SK-N-MC (cell line): ENCODE measurements around the gene PTDSS2.
A peak's percentile ranks its signal among the peaks of the same experiment; 100 is the strongest.
"Not testable (repeated sequence)": the region's sequence is repeated elsewhere in the genome, so short reads cannot be mapped to it uniquely, and the experiment has no call there.

Source experiments
- DNase-seq: peaks from one replicate; pipeline ENCODE4 v3.0.0-alpha.2; 2011; ENCODE audit warnings: low read depth, low spot score
- H3K27ac ChIP-seq: fragments of 200-600 bp; sonication (generic); 2 replicates; pipeline ENCODE4 v1.5.1; 2016; ENCODE audit warnings: mixed run types
- H3K36me3 ChIP-seq: fragments of 200-600 bp; sonication (generic); 2 replicates; pipeline ENCODE4 v1.6.1; 2017; ENCODE audit warnings: antibody characterized with exemption, low read length, mixed read lengths; ENCODE audit not compliant: insufficient read depth
- H3K4me3 ChIP-seq: fragments of 200-600 bp; sonication (generic); 2 replicates; pipeline ENCODE4 v1.5.1; 2016
- H3K9ac ChIP-seq: fragments of 200-600 bp; sonication (generic); 2 replicates; pipeline ENCODE4 v1.8.0; 2017; ENCODE audit warnings: mixed run types, mixed read lengths; ENCODE audit not compliant: insufficient read length
- H3K9me3 ChIP-seq: fragments of 200-600 bp; sonication (generic); 2 replicates; pipeline ENCODE4 v1.6.1; 2017; ENCODE audit warnings: low read depth, mild to moderate bottlenecking, antibody characterized with exemption, low read length, moderate library complexity, mixed read lengths
- EZH2 ChIP-seq: fragments of 200-600 bp; sonication (generic); IDR thresholded peaks from one replicate; pipeline ENCODE4 v1.6.1; 2017; ENCODE audit warnings: antibody characterized with exemption
- FOXP2 ChIP-seq: optimal IDR thresholded peaks from 2 replicates; pipeline ENCODE3; 2011; ENCODE audit warnings: mild to moderate bottlenecking, moderate library complexity; ENCODE audit not compliant: insufficient read depth; ENCODE audit errors: extremely low read length, control extremely low read depth
- POLR2AphosphoS5 ChIP-seq: IDR thresholded peaks from 2 replicates; pipeline ENCODE4 v1.6.1; 2012; ENCODE audit warnings: mild to moderate bottlenecking, low read depth, low read length, borderline replicate concordance

Gene PTDSS2

GRCh38 chr11:406796-407650 lies 43.1 kb upstream of the PTDSS2 start:
- peak; percentile 24 for DNase-seq
- no peaks in the 10 kb centered on the region for H3K36me3 ChIP-seq
- TF ChIP-seq EZH2 (no peak), FOXP2 (no peak), POLR2AphosphoS5 (no peak)
- H3K9ac ChIP-seq: no peak overlapping the region
- no peak overlapping the region for H3K27ac ChIP-seq
- peak overlapping the region; percentile 80 for H3K4me3 ChIP-seq
- no peaks in the 10 kb centered on the region for H3K9me3 ChIP-seq

- no peak overlapping the region for H3K27ac ChIP-seq
- no peak overlapping the region for H3K9ac ChIP-seq
- H3K36me3 ChIP-seq: no peaks in the 10 kb centered on the region
- DNase-seq: no peak
- peak overlapping the region; percentile 40; the same call in 1 of the 2 replicates for H3K4me3 ChIP-seq
- H3K9me3 ChIP-seq: no peaks in the 10 kb centered on the region
- TF ChIP-seq FOXP2 (no peak), EZH2 (no peak), POLR2AphosphoS5 (no peak)
Measured at GRCh38 chr11:407651-408123, 42.4 kb upstream of the PTDSS2 start.

DNA sequence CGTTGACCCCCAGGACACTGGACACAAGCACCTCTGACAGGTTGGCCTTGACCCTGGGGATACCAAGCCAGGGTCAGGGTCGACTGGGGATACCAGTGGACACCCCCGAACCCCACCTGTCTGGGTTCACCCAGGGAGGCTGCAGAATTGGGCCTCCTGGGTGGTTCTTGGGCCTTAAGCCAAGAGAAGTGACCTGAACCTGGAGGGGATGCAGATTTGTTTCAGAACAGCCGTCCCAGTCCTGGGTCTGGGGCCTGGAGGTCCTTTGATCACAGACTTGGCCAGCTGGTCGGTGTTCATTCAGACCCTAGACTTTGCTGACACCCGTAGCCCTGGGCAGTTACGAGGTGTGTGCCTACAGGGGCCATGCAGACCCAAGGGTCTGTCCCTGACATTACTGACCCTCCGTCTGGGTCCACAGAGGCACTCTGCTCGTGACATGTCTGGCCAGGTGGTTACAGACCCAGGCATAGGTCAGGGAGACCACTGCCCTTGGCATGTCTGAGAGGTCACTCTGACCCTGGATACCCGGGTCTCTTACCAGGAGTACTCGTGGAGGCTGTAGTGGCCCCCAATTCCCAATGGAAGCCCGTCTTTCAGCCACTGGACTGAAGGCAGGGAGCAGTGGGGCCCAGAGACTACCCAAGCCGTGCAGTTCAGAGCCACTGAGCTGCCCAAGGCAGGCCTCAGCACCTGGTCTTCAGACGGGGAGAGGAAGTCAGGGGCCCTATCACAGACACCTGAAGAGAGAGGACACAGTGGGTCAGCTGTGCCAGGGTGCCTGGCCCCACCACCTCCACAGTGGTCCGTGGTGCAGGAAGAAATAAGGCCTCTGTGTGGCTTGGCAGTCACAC lies 41.7 kb upstream of the PTDSS2 start:
- Histone ChIP-seq H3K4me3 (no peak overlapping the region), H3K27ac (no peak overlapping the region), H3K9me3 (no peaks in the 10 kb centered on the region), H3K36me3 (no peaks in the 10 kb centered on the region), H3K9ac (no peak overlapping the region)
- no peak for DNase-seq
- TF ChIP-seq FOXP2: no peak

- no peak overlapping the region for H3K27ac ChIP-seq
- DNase-seq: no peak
- H3K9me3 ChIP-seq: no peaks in the 10 kb centered on the region
- no peak overlapping the region for H3K9ac ChIP-seq
- TF ChIP-seq FOXP2 (no peak), POLR2AphosphoS5 (no peak), EZH2 (no peak)
- no peaks in the 10 kb centered on the region for H3K36me3 ChIP-seq
- no peak overlapping the region for H3K4me3 ChIP-seq
Measured at GRCh38 chr11:409008-409599, 41.0 kb upstream of the PTDSS2 start.

DNA sequence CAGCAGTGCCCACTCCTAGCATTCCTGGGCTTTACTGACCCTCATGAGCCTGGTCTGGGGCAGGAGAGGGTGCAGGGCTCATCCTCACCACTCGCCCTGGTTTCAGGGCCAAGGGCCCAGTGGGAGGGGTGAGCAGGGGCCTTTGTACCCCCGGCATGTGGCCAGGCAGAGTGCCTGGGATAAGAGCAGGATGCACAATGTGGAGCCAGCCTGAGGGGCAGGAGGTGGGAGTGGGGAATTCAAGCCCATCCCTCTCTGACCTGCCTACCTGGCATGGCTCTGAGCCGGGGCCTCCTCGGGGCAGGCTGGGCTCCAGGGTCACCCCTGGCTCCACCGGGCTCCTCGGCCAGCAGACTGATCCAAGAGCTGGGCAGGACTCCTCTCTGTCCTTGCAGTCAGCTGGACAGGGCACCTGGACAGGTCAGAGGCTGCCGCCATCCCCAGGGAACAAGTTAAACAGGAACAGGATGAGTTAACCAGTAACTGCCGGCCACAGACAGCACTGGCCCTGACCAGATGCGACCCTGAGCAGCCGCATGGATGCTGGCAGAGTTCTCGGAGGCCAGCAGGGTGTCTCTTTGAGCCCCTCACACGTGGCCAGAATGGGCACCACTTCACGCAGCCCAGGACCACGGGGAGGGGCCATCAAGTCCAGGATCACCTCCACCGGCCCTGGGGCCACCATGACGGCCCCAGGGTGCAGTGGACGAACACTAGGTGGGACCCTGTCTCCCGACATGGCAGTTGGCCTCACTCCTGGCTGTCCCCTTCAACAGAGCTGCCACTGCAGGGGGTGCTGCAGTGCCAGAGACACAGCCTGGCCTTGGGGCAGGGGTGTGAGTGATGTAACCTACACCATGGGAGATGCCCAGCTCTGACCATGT lies 40.2 kb upstream of the PTDSS2 start:
- no peaks in the 10 kb centered on the region for H3K9me3 ChIP-seq
- no peaks in the 10 kb centered on the region for H3K36me3 ChIP-seq
- H3K27ac ChIP-seq: no peak overlapping the region
- no peak for DNase-seq
- H3K9ac ChIP-seq: no peak overlapping the region
- TF ChIP-seq EZH2: no peak
- TF ChIP-seq FOXP2: no peak
- TF ChIP-seq POLR2AphosphoS5: no peak
- H3K4me3 ChIP-seq: no peak overlapping the region

GRCh38 chr11:410711-411110 lies 39.4 kb upstream of the PTDSS2 start:
- H3K27ac ChIP-seq, H3K9me3 ChIP-seq, H3K36me3 ChIP-seq, H3K9ac ChIP-seq, DNase-seq, H3K4me3 ChIP-seq: not testable (repeated sequence)

DNA sequence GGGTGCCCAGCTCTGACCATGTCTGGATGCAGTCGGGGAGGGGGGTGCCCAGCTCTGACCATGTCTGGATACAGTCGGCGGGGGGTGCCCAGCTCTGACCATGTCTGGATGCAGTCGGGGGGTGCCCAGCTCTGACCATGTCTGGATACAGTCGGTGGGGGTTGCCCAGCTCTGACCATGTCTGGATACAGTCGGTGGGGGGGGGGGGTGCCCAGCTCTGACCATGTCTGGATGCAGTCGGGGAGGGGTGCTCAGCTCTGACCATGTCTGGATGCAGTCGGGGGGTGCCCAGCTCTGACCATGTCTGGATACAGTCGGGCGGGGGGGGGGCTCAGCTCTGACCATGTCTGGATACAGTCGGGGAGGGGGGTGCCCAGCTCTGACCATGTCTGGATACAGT lies 38.6 kb upstream of the PTDSS2 start:
- H3K27ac ChIP-seq, H3K4me3 ChIP-seq, DNase-seq, H3K9ac ChIP-seq, H3K9me3 ChIP-seq, H3K36me3 ChIP-seq: not testable (repeated sequence)

GRCh38 chr11:412641-413119 lies 37.4 kb upstream of the PTDSS2 start:
- H3K4me3 ChIP-seq: no peak overlapping the region
- no peak for TF ChIP-seq FOXP2
- TF ChIP-seq POLR2AphosphoS5: no peak
- no peak for TF ChIP-seq EZH2
- H3K27ac ChIP-seq: no peak overlapping the region
- H3K36me3 ChIP-seq: no peaks in the 10 kb centered on the region
- no peaks in the 10 kb centered on the region for H3K9me3 ChIP-seq
- DNase-seq: no peak
- H3K9ac ChIP-seq: no peak overlapping the region
